NCI-H2171 (cell line): ENCODE measurements around the gene MSGN1.
"Not testable (repeated sequence)": the region's sequence is repeated elsewhere in the genome, so short reads cannot be mapped to it uniquely, and the experiment has no call there.

ENCODE experiments used
- DNase-seq: peaks from one replicate; lab custom pipeline; 2025; lab: John Stamatoyannopoulos, UW

Gene MSGN1

DNA sequence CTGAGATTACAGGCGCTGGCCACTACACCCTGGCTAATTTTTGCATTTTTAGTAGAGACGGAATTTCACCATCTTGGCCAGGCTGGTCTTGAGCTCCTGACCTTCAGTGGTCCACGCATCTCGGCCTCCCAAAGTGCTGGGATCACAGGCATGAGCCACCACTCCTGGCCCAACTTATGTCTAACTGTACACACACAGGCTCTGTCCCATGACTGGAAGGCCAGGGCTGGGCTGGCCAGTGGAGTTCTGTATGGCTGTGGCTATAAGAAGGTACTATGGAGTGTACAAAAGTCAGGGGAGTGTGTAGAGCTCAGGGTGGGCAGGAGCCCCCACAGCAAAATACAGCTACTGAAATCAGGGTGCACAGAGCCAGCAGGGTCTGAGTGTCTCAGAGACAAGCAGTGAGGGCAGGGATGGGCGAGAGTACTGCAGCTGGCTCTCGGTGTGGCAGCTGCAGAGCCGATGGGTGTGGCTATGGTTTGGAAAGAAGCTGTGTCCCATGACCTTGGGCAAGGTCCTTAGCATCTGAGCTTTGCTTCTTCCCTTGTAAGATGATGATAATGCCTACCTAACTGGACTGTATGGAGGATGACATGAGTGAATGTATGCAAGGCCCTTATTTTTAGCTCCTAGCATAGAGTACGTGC, 10.4 kb upstream of the MSGN1 start:
- peak; percentile 42 for DNase-seq

DNA sequence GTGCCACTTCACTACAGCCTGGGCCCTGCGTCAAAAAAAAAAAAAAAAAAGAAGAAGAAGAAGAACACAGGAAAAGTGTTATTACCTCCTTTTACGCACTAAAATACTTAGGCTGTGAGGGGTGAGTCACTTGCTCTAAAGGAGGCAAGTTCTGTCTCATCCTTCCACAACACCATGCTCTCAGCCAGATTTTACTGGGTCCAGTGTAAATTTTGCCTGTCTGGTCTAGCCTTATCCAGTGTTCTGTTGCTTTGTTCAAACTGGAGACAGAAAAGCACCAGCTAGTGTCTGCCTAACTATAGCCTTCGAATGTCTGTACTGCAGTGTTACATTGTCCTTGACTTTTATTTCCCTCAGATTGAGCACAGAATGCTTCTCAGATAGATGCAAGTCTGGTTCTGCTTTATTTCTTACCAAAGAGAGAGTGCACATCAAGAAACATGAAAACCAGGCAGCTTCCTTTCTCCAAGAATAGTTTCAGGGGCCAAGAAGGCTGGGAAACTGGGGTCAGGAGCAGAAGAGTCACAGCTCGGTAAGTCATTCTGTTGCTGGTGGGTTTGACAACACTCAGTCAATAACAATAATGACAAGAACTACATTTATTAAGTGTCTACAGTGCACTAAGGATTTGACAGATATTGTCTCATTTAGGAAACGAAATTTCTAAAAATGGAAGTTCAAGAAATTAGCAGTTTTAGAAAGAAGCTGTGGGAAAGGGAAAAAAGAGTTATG, 3.1 kb upstream of the MSGN1 start:
- no peak for DNase-seq

DNA sequence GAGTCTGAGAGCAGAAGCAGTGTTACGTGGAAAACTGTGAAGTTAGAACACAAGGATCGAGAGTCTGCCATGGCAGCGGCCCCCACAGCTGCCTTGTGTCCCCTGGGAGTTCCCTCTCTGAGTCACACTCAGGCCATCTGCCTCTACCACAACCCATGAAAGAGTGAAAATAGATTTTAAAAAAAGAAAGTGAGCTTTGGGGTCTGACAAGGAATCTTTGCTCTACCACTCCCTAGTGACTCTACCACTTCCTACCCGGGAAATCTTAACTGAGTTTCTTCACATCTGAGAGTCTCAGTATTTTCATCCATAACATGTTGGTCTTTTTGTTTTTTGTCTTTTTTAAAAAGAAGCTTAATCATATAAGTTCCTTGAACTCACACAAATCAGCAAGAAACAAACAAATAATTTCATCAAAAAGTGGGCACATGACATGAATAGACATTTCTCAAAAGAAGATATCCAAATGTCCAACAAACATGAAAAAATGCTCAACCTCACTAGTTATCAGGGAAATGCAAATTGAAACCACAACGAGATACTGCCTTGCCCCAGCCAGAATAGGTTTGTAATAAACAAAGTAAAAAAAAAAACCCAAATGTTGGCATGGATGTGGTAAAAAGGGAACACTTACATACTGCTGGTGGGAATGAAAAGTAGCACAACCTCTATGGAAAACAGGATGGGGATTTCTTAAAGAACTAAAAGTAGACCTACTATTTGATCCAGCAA, 2.4 kb upstream of the MSGN1 start:
- DNase-seq, result peak; percentile 99

DNA sequence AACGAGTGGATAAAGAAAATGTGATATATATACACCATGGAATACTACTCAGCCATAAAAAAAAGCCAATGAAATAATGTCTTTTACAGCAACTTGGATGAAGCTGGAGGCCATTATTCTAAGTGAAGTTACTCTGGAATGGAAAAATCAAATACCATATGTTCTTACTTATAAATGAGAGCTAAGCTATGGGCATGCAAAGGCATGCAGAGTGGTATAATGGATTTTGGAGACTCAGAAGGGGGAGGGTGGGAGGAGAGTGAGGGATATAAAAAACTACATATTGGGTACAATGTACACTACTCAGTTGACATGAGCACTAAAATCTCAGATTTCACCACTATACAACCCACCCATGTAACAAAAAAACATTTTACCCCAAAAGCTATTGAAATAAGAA, 1.7 kb upstream of the MSGN1 start:
- peak; percentile 58 for DNase-seq

DNA sequence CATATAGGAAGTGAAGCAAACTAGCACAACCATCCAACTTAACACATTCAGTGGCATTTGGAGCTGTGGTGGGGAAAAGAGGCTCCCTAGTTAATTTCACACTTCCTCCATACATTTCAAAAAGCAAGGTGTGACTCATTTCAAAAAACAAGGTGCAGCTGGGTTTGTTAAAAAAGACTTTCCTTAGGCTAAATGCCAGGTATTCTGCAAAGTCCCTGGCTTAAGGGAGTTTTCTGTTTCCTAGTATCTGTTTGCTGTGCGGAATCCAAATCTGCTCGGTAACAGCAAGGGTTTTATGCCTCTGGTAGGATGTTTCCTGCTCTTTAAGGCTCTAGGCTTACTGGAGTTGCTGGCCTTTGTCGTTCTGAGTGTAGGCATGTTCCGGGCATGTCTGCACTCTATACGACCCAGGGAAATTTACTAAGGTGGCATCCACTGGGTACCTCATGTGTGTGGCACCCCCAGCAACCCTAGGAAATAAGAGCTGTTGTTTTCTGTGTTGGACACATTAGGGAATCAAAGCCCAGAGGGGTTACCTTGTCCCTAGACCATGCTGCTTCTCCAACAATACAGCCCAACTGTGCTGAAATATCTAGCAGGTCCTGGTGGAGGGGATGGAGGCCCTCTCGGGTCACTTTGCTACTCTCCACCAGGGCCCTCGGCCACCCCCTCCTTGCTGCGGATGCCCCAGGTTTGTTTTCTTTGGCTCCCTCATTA, 634 bp upstream of the MSGN1 start:
- DNase-seq, result no peak

DNA sequence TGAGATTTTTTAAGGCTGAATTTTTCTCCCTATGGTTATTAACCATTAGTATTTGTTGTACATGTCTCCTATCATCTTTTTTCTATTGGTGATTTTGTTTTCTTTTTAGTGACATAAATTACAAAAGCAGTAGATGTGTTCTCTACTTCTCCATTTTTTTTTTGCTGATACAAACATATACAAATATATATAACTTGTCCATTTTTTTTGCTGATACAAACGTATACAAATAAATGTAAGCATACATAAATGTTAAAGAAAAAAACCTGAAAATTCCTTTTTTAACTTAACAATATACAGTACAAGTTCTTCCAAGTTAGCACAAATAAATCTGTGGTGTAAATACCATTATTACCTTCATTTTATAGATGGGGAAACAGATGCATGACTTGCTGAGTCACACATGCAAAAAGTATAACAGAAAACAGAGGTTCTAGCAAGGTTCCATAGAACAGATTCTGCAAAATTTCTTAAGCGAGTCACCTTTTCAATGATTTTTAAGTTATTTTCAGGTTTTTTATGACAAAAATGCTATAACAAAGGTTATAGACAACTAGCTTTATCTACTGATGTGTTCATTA, 2.1 kb downstream of the MSGN1 start:
- no peak for DNase-seq

DNA sequence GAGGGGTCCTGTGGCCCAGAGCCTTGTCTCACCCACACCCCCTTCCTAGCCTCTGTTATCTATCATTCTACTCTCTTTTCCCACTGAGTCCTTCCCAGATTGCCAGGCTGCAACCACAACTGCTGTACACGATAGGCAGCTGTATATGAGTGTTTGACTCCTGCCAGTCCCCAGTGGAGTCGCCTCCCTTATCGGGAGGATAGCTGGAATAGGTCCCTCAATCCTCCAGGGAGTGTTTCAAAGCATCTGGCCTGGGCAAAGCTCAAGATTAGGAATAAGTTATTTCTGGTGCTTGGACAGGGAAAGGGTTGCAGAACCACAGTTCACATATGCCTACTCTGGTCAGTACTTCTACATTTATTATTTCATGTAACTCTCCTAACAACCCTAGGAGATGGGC, 4.8 kb downstream of the MSGN1 start:
- DNase-seq, result peak; percentile 26

DNA sequence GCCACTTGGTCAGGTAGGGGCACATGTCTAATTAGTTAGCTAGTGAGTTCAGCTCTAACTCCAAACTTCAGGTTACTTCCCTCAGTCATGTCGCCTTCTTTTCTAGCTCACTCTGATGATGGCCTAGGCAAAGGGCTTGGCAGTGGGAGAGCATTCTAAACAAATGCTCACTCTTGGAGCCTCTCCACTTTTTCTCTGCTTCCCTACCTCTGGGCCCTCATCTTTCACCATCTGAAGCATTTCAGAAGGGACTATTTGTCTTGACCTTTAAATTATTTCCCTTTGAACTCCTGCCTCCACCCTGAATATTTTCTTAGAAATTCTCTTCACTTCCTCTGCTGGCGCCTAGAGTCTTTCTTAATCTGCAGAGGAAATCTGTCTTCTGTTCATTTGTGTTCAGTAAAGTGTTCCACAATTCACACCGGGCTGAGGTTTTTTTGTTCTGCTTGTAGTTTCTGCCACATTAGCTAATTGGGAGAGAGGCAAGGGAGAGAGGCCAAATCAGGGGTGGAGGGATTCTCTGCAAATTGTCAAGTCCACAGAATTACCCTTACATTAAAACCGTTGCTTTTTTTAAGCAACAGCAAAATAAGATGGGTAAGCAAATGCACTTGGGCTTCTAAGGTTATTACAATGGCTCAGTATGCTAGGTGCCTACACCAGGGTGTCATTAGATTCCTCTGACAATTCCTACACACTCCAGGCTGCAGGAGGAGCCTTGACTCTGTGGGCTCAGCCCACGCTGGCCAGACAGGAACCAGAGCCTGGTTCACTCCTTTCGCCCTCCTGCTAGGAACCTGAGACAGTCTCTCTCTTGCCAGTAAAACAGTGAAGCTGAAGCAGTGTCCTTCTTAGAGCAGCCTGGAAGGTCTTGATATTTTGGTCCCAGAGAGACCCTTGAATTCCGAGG, 5.5 kb downstream of the MSGN1 start:
- DNase-seq, result no peak

DNA sequence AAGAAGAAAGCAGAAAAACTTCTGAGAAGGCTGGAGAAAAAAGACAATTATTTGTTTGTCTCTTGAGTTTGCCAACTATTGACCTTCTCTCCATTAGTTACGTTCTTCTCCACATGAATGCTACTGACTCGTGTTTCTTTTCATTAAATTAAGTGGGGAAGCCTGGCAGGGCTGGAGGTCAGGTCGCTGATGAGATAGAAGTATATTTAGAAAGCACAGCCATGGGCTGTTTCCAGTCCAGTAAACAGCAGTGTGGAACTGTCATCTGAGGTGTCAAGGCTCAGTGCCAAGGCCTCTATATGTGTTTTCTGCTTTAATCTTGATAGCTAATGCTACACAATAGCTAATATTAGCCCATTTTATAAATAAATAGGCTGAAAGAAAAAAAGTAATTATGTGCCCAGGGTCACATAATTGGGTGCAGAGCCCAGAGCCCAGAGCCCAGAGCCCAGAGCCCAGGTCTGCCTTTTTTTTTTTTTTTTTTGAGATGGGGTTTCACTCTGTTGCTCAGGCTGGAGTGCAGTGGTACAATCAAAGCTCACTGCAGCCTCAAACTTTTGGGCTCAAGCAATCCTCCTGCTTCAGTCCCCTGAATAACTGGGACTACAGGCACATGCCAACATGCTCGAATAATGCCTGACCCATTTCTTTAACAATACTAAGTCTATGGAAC, 6.3 kb downstream of the MSGN1 start:
- no peak for DNase-seq

DNA sequence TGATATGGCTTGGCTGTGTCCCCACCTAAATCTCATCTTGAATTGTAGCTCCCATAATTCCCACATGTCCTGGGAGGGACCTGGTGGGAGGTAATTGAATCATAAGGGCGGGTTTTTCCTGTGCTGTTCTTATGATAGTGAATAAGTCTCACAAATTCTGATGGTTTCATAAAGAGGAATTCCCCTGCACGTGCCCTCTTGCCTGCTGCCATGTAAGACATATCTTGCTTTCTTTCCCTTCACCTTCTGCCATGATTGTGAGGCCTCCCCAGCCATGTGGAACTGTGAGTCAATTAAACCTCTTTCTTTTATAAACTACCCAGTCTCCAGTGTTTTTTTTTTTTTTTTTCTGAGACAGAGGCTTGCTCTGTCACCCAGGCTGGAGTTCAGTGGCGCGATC, 7.4 kb downstream of the MSGN1 start:
- DNase-seq, result not testable (repeated sequence)

DNA sequence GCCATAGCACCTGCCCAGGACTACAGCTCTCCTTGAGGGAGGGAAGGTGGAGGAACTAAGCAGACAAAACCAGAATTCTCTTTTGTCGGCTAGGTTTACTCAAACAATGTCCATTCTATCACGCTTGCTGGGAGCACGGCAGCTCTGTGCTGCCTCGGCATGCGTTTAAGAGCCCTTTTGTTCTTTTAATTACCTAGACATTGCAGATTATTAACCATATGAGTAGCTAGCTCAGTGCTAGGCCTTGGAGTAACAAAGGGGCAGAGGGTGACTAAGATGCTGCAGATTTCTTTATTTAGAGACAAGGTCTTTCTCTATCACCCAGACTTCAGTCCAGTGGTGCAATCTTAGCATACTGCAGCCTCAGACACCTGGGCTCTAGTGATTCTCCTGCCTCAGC, 11.1 kb downstream of the MSGN1 start:
- DNase-seq, result no peak

DNA sequence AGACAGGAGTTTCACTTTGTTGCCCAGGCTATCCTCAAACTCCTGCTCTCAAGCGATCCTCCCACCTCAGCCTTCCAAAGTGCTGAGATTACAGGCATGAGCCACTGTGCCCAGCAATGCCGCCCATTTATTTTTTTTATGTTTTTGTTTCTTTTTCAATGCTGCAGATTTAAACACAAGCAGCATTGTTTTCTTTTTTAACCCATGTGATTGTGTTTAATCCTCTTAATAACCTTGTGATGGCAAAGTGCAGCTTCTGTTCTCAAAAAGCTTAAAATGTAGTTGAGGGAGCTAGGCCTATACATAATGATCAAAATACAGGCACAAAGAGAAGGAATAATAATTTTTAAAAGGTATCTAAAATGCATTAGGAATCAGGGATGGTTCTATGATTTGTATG, 11.5 kb downstream of the MSGN1 start:
- DNase-seq, result no peak

DNA sequence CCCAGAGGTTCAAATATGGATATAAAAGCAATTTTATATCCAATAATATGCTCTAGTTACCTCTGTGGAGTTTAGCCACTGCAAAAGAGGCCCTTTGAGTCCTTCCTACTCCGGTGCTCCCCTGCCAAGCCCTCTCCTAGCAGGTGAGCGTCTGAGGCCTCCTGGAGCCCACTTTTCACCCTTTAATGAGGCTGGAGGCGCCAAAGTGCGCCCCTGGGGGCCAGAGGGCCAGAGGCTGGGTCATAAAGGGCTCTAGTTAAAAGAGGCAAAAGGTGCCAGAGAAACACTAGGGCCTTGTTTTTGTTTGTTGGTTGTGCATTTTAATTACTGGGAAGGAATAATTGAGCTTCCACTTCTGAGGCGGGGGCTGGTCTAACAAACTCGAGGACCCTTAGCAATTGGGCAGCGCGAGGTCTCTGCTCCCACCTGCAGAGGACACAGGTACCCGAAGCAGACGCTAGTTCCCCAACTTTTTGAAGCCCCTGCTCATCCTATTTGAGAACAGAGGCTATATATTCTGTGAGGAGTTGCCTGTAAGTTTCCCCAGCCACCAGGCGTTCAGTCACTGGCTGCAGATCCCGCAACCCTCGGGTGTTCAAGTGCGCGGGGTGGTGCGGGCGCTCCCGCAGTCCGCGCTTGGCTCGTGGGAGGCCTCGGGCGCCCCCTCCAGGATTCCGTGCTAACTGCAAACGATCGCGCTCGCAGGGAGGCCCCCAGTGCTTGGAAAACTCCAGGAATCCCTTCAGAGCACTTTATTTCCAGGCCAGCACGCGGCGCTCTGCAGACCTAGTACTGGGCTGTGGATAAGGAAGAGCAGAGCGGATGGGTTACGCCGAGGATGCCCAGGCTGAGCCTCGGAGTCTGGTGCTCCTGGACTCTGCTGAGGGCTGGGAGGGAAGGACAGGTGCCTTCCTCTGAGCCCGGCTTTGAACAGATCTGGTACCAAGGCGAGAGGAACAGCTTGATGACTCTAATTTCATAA, 14.1 kb downstream of the MSGN1 start:
- peak; percentile 52 for DNase-seq

DNA sequence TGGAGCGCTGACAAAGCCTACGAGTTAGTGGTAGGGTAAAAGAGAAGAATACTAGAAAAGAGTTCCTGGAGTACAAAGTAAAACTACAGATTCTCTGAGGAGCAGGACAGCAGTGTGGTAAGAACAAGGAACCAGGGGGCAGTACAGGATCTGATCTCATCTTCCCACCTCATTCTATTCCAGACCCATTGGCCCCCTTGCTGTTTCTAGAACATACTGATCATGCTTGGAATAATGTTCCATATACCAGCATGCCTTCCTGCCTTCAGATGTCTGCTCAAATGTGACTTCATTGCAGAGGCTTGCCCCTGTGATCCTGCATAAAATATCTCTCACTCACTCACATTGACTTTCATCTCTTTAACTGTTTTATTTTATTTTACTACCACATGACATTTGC, 19.3 kb downstream of the MSGN1 start:
- DNase-seq, result no peak

DNA sequence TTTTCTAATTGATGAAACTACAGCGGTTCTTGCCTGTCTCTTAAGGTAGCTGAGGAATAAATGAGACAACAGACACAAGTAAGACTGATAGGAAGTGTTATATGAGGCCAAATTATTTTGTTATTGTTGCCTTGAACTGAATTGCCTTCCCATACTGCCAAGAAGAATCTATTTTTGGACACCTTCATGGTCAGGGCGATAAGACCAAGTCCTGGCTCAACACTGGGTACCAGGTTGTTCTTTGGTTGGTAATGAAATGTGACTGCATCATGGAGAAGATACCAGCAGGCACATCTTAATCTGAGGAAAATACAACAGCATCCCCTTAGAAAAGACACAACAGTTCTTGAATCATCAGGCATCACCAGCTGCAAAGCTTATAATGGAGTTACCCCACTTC, 23.7 kb downstream of the MSGN1 start:
- no peak for DNase-seq

DNA sequence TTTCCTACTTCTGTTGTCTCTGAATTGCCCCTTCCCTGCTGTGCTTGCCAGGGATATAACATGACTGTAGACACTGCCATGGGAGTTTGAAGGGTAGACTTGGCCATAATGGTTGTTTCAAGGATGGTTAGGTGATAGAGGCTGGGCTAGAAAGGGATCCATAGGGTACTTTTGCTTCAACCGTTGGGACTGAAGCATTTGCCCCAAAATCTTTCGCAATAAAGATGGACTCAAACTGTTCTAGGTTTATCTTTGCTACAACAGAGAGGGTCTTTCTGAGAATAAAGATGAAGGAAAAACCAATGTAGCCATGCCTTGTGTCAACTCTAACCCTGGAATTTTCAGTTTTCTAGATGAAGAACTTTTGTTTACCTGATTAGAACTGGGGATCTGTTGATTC, 27.2 kb downstream of the MSGN1 start:
- DNase-seq, result no peak

DNA sequence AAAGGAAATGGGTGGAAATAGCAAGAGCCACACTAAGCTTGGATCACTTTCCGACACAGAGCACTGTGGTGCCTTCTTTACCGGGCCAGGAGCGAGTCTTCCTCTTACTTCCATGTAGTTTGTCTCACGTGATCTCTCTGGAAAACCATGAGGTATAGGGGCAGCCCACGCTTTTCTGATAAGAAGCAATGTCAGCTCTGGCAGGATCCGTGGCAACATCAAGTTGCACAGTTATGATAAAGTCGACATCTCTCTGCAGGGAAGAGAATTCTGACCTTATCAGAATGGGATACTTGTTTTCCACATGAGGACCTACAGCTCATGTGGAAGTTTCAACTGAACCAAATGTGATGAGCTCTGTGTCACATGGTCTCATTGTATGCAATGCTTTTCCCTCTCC, 29.5 kb downstream of the MSGN1 start:
- no peak for DNase-seq

DNA sequence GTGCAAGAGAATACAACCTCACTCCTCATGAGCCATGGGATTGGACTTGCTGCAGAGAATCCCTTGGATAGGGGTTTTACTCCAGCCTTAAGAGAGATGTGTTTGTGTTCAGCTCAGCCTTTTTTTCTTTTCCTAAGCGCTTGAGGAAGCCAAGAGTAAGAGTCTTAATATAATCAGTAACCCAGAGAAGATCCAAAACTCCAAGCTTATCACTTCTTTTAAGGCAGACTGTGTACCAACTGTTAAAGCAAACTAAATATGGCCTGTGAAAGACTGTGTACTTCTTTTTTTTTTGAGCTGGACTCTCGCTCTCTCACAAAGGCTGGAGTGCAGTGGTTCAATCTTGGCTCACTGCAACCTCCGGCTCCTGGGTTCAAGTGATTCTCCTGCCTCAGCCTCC, 30.4 kb downstream of the MSGN1 start:
- DNase-seq, result no peak

DNA sequence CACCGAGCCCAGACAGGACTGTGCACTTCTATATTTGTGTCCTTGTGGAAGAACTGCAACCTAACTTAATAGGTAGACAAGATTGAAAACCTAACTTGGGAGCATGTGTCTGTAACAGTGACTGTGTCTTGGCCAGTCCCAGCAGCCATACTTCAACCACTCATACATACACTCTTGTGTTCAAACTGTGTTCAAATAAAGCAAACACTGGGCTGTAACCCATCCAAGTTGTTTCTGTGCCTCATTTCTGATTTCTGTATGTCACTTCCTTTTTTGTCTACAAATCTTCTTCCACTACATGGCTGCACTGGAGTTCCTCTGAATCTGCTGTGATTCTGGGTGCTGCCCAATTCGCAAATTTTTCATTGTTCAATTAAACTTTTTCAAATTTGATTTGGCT, 31.0 kb downstream of the MSGN1 start:
- DNase-seq, result no peak
